Psoas muscle (tissue), 8 donors: ENCODE results near the gene GNG12. TPM values are rescaled to one million over a fixed set of nuclear protein-coding genes. Genes with fewer than 3 reads are reported as not detected.
"Not testable (repeated sequence)": the region's sequence is repeated elsewhere in the genome, so short reads cannot be mapped to it uniquely, and the experiment has no call there.

Source experiments
- ATAC-seq, 4 donors: fragments of 200-7000 bp; cut with Tn5 transposase; one replicate each; pipeline ENCODE4 v1.9.1; 2020; ENCODE audit warnings: moderate library complexity in 3 of 4, mild to moderate bottlenecking in 2 of 4
- DNase-seq, 2 donors: peaks; one replicate each; pipeline ENCODE4 v3.0.0-alpha.2; 2020
- H3K27ac ChIP-seq: fragments of 200-600 bp; one replicate; pipeline ENCODE4 v1.8.0; 2022
- H3K27me3 ChIP-seq, 3 donors: fragments of 200-600 bp in 1 of 3; one replicate each; pipeline versions ENCODE4 v1.6.1 to v1.8.0; 2013 to 2022; ENCODE audit warnings: low read length in 2 of 3, mild to moderate bottlenecking in 2 of 3, moderate library complexity in 1 of 3; ENCODE audit not compliant: insufficient read depth in 3 of 3
- H3K36me3 ChIP-seq, 2 donors: fragments of 200-600 bp in 1 of 2; one replicate each; pipeline versions ENCODE4 v1.6.1 to v1.8.0; 2013 to 2022; ENCODE audit warnings: low read depth in 1 of 2, mild to moderate bottlenecking in 1 of 2, moderate library complexity in 1 of 2; ENCODE audit not compliant: insufficient read depth in 1 of 2
- H3K4me1 ChIP-seq: fragments of 200-600 bp; one replicate; pipeline ENCODE4 v1.8.0; 2022
- H3K4me3 ChIP-seq: fragments of 200-600 bp; one replicate; pipeline ENCODE4 v1.8.0; 2022; ENCODE audit warnings: mild to moderate bottlenecking
- H3K9me3 ChIP-seq: fragments of 200-600 bp; one replicate; pipeline ENCODE4 v1.8.0; 2022
- CTCF ChIP-seq: fragments of 200-600 bp; IDR thresholded peaks from one replicate; pipeline ENCODE4 v1.8.0; 2022; ENCODE audit warnings: antibody characterized with exemption
- WGBS, 3 donors: extraction: QIAGEN DNeasy Blood & Tissue Kit; methylation state at CpG; one replicate each; pipeline versions ENCODE4 v1.1.6 to v1.1.7; 2013; 5-methylcytosine and 5-hydroxymethylcytosine counted together
- intact Hi-C, 2 donors: fragments of 100-400 bp; cut with DNase I; formaldehyde crosslinking; loops; one replicate each; pipeline versions ENCODE4 v1.11.0 to v1.14.2; 2022
- polyA plus RNA-seq, 3 donors: library from polyadenylated mRNA; stranded (reverse); fragments of 200-250 nt; gene quantifications; one replicate each; pipeline ENCODE4 v1.2.3, GENCODE V29; 2013
- total RNA-seq, 4 donors: library from RNA; stranded (reverse); fragmentation: NEBNext Ultra II Directional in 2 of 4; extraction: Animal tissue kit (Norgen Biotek cat#: 25700) in 2 of 4; gene quantifications; one replicate each; pipeline versions ENCODE4 v1.2.1 to v1.2.4, GENCODE V29; 2021 to 2023
- donor health status: healthy with polysubstance abuse.
- donor health status: DM: no; HTN: no; CAD: no; lungs with moderate emphysema.
- donor health status: Bipolar disorder and iron deficiency.
- donor health status: healthy.
- donor health status: DM: yes; HTN: yes; CAD: no.
- donor health status: DM: no; HTN: no; CAD: no.
- donor health status: DM: no; HTN: no; CAD: no.
- donor health status: DM: yes; HTN: yes; CAD: no.

GNG12 gene
- total and polyA plus RNA-seq, 7 donors, result 8.9 to 25.1 (median 18.6) TPM

- Histone ChIP-seq H3K9me3 (no peaks in the 10 kb centered on the region), H3K4me1 (peaks cover 11% of the 10 kb centered on the region), H3K27me3 (no peaks in the 10 kb centered on the region), H3K4me3 (no peak overlapping the region), H3K27ac (no peak overlapping the region), H3K36me3 (no peaks in the 10 kb centered on the region)
- no peak for TF ChIP-seq CTCF
- 41 to 47% (median 47%) methylated on average over 4 of the region's 4 CpGs for WGBS, 3 donors
- ATAC-seq, result no peak
- intact Hi-C loops, result no loop called here
- no peak for DNase-seq
Observed at GRCh38 chr1:67733681-67734322, 99.5 kb downstream of the GNG12 start.

GRCh38 chr1:67732750-67733151, 100.5 kb downstream of the GNG12 start:
- Histone ChIP-seq H3K27ac (no peak overlapping the region), H3K36me3 (no peaks in the 10 kb centered on the region), H3K9me3 (no peaks in the 10 kb centered on the region), H3K27me3 (no peaks in the 10 kb centered on the region), H3K4me3 (no peak overlapping the region), H3K4me1 (peaks cover 11% of the 10 kb centered on the region)
- DNase-seq (no peak), ATAC-seq (peak in 3 of 4 donors; percentile 27 to 47 (median 36))
- TF ChIP-seq CTCF, result no peak
- 60 to 67% (median 61%) methylated on average over 6 of the region's 6 CpGs for WGBS, 3 donors
- intact Hi-C loops, result no loop called here

- DNase-seq, result no peak
- Histone ChIP-seq H3K27me3 (no peaks in the 10 kb centered on the region), H3K4me1 (peaks cover 8% of the 10 kb centered on the region), H3K27ac (no peak overlapping the region), H3K4me3 (no peak overlapping the region), H3K9me3 (no peaks in the 10 kb centered on the region), H3K36me3 (no peaks in the 10 kb centered on the region)
- ATAC-seq, result no peak
- WGBS, 3 donors, result 59 to 73% (median 68%) methylated on average over 2 of the region's 2 CpGs
- intact Hi-C loops, result no loop called here
- no peak for TF ChIP-seq CTCF
Observed at GRCh38 chr1:67731322-67731721, 101.9 kb downstream of the GNG12 start.

- ATAC-seq, H3K36me3 ChIP-seq, H3K9me3 ChIP-seq, H3K4me3 ChIP-seq, intact Hi-C loops, H3K27ac ChIP-seq, DNase-seq, H3K27me3 ChIP-seq: not testable (repeated sequence)
- WGBS, 3 donors, result 94 to 99% (median 95%) methylated on average over 9 of the region's 9 CpGs
- H3K4me1 ChIP-seq, result peaks cover 10% of the 10 kb centered on the region
Observed at GRCh38 chr1:67730312-67730711, 103.0 kb downstream of the GNG12 start.

- Histone ChIP-seq H3K9me3 (no peaks in the 10 kb centered on the region), H3K4me3 (no peak overlapping the region), H3K27me3 (no peaks in the 10 kb centered on the region), H3K36me3 (no peaks in the 10 kb centered on the region), H3K27ac (no peak overlapping the region), H3K4me1 (peaks cover 11% of the 10 kb centered on the region)
- no peak for TF ChIP-seq CTCF
- intact Hi-C loops, result no loop called here
- 97 to 100% (median 100%) methylated on average over 2 of the region's 2 CpGs for WGBS, 3 donors
- ATAC-seq, result no peak
- no peak for DNase-seq
Observed at GRCh38 chr1:67729872-67730271, 103.4 kb downstream of the GNG12 start.
